K562 (cell line): ENCODE measurements around the gene CLDND2. TPM values are rescaled to one million over a fixed set of nuclear protein-coding genes. Genes with fewer than 3 reads are reported as not detected.

Experiments
- CBX5 ChIP-seq: IDR thresholded peaks from 2 replicates; pipeline ENCODE4 v1.6.1; 2014; ENCODE audit warnings: low read depth, borderline replicate concordance
- CXXC5 ChIP-seq: fragments of 250-450 bp; sonication (Bioruptor Pico); IDR thresholded peaks from 2 replicates; pipeline ENCODE4 v1.8.0; 2022; ENCODE audit warnings: inconsistent platforms, mild to moderate bottlenecking, moderate library complexity
- DDX20 ChIP-seq: fragments of 450-650 bp; IDR thresholded peaks from 2 replicates; pipeline ENCODE4 v1.6.1; 2016; ENCODE audit warnings: missing genetic modification characterization, low read depth, mild to moderate bottlenecking, missing compliant biosample characterization, moderate library complexity
- FOXA1 ChIP-seq: fragments of 450-650 bp; IDR thresholded peaks from 2 replicates; pipeline ENCODE4 v1.6.1; 2016; ENCODE audit warnings: mild to moderate bottlenecking, borderline replicate concordance
- GATAD2A ChIP-seq: fragments of 450-650 bp; IDR thresholded peaks from 2 replicates; pipeline ENCODE4 v1.6.1; 2017
- HEY1 ChIP-seq: fragments of 250-450 bp; sonication (Bioruptor Pico); IDR thresholded peaks from 2 replicates; pipeline ENCODE4 v1.5.0; 2020; ENCODE audit warnings: mild to moderate bottlenecking, moderate library complexity, borderline replicate concordance
- HMBOX1 ChIP-seq: sonication (generic); IDR thresholded peaks from 2 replicates; pipeline ENCODE4 v1.6.1; 2016
- KLF13 ChIP-seq: fragments of 450-650 bp; IDR thresholded peaks from 2 replicates; pipeline ENCODE4 v1.6.1; 2016; ENCODE audit warnings: missing genetic modification characterization, low read depth, mild to moderate bottlenecking, missing compliant biosample characterization, moderate library complexity, borderline replicate concordance
- LCOR ChIP-seq: sonication (generic); formaldehyde crosslinking; IDR thresholded peaks from 2 replicates; pipeline ENCODE4 v1.8.0; 2022; ENCODE audit warnings: mild to moderate bottlenecking, missing genetic modification reagents
- MAFF ChIP-seq: IDR thresholded peaks from 2 replicates; pipeline ENCODE4 v1.6.1; 2012; ENCODE audit warnings: low read length, improper control_type of control experiment
- MBD2 ChIP-seq: sonication (generic); IDR thresholded peaks from 2 replicates; pipeline ENCODE4 v1.6.1; 2016; ENCODE audit warnings: low read depth, borderline replicate concordance
- MLLT1 ChIP-seq, 2 experiments: fragments of 450-650 bp; IDR thresholded peaks; 2 replicates each; pipeline ENCODE4 v1.6.1; 2016
- PHF20 ChIP-seq: fragments of 450-650 bp; IDR thresholded peaks from 2 replicates; pipeline ENCODE4 v1.6.1; 2018; ENCODE audit not compliant: partially characterized antibody
- SFPQ ChIP-seq: fragments of 200-400 bp; formaldehyde crosslinking; IDR thresholded peaks from 2 replicates; pipeline ENCODE4 v1.6.1; 2017; ENCODE audit warnings: mild to moderate bottlenecking, low read depth, low read length, moderate library complexity
- SMARCA4 ChIP-seq: fragments of 450-650 bp; IDR thresholded peaks from 2 replicates; pipeline ENCODE4 v1.6.1; 2016
- SUPT5H ChIP-seq: fragments of 450-650 bp; IDR thresholded peaks from 2 replicates; pipeline ENCODE4 v1.6.1; 2016
- THAP12 ChIP-seq: fragments of 250-450 bp; sonication (Bioruptor Pico); IDR thresholded peaks from 2 replicates; pipeline ENCODE4 v1.9.0; 2021; ENCODE audit warnings: mild to moderate bottlenecking, inconsistent platforms
- U2AF1 ChIP-seq: fragments of 200-400 bp; formaldehyde crosslinking; optimal IDR thresholded peaks from 2 replicates; pipeline ENCODE3; 2017; ENCODE audit warnings: mild to moderate bottlenecking, low read depth, low read length, moderate library complexity
- ZBTB8A ChIP-seq: fragments of 450-650 bp; IDR thresholded peaks from 2 replicates; pipeline ENCODE4 v1.6.1; 2018; ENCODE audit warnings: mild to moderate bottlenecking, moderate library complexity; ENCODE audit not compliant: partially characterized antibody
- ZKSCAN8 ChIP-seq: fragments of 200-800 bp; sonication (Bioruptor generic); IDR thresholded peaks from 2 replicates; pipeline ENCODE4 v1.6.1; 2016; ENCODE audit warnings: missing genetic modification characterization, missing compliant biosample characterization
- ZNF146 ChIP-seq: IDR thresholded peaks from one replicate; pipeline ENCODE4 v1.6.1; 2018; ENCODE audit warnings: missing compliant biosample characterization; ENCODE audit not compliant: unreplicated experiment
- ZNF263 ChIP-seq: sonication (generic); formaldehyde crosslinking; IDR thresholded peaks from 2 replicates; pipeline ENCODE4 v1.8.0; 2022; ENCODE audit warnings: mild to moderate bottlenecking, missing genetic modification reagents, borderline replicate concordance
- polyA plus RNA-seq, 8 experiments: library from polyadenylated mRNA; depleted of rRNA in 4 of 8; stranded (reverse) in 5 of 8; unstranded in 3 of 8; fragments of >200 nt; fragmentation: Nextera tagmentation in 2 of 8; fragmentation: Illumina TruSeq in 1 of 8; extraction: Ambion mirVana in 2 of 8; extraction: Trizol in 1 of 8; gene quantifications; 2 replicates each; pipeline versions ENCODE4 v1.2.1 to v1.2.3, GENCODE V29; 2011 to 2014; ENCODE audit warnings: inconsistent platforms in 1 of 8, missing spikeins in 1 of 8
- total RNA-seq, 7 experiments: library from RNA; depleted of rRNA in 6 of 7; stranded (reverse); fragments of >200 nt in 6 of 7; fragmentation: Illumina TruSeq in 2 of 7; extraction: Trizol in 2 of 7; gene quantifications; 2 replicates each; pipeline versions ENCODE4 v1.2.1 to v1.2.3, GENCODE V29; 2011 to 2021; ENCODE audit warnings: low replicate concordance in 1 of 7

The CLDND2 gene
- total and polyA plus RNA-seq, 9 of the 15 experiments (the other 6 are each of a cell fraction or from before 2014, with no cell fraction given), result 0.45 to 4.0 (median 1.2) TPM; not detected in 3

- TF ChIP-seq HMBOX1 (no peak), PHF20 (peak; percentile 78), MLLT1 (IDR thresholded peaks at IDR 0.05) (peak in 1 of 2 experiments; percentile 37; a peak in 1 of 4 replicates), THAP12 (CRISPR knock-in tag) (peak; percentile 69; the same call in 1 of the 2 replicates), LCOR (0 out of 2 replicates have a peak, but pooled peaks have one; percentile 46), FOXA1 (no peak), U2AF1 (peak; percentile 69), ZNF146 (no peak), GATAD2A (peak; percentile 97), CXXC5 (CRISPR knock-in tag) (peak; percentile 69), DDX20 (no peak), MAFF (no peak), ZKSCAN8 (CRISPR knock-in tag) (no peak), SMARCA4 (no peak), HEY1 (CRISPR knock-in tag) (no peak), KLF13 (peak; percentile 76; the same call in 1 of the 2 replicates), ZBTB8A (no peak), SFPQ (no peak), SUPT5H (peak; percentile 86), CBX5 (no peak), MBD2 (peak; percentile 4; the same call in 1 of the 2 replicates), ZNF263 (CRISPR knock-in tag) (0 out of 2 replicates have a peak, but pooled peaks have one; percentile 13)
Observed at GRCh38 chr19:51367565-51368365, 1.0 kb downstream of the CLDND2 start (continued).
